Right atrium auricular region (tissue), 2 donors: ENCODE results near the gene CACNA2D4. TPM values are rescaled to one million over a fixed set of nuclear protein-coding genes. Genes with fewer than 3 reads are reported as not detected.

Experiments used
- DNase-seq: peaks from one replicate; pipeline ENCODE4 v3.0.0-alpha.2; 2019; ENCODE audit warnings: low spot score
- H3K27ac ChIP-seq, 2 donors: fragments of 200-600 bp; sonication (generic); 1 replicate in 1 of 2; 2 replicates in 1 of 2; pipeline ENCODE4 v1.5.1; 2016 to 2019
- H3K27me3 ChIP-seq, 2 donors: fragments of 200-600 bp; sonication (generic); one replicate each; pipeline versions ENCODE4 v1.5.1 to v1.6.0; 2017 to 2019
- H3K36me3 ChIP-seq: fragments of 200-600 bp; sonication (generic); one replicate; pipeline ENCODE4 v1.5.1; 2016
- H3K4me1 ChIP-seq, 2 donors: fragments of 200-600 bp; sonication (generic); one replicate each; pipeline versions ENCODE4 v1.5.1 to v1.6.0; 2017 to 2019
- H3K4me3 ChIP-seq, 2 donors: fragments of 200-600 bp; sonication (generic); 1 replicate in 1 of 2; 2 replicates in 1 of 2; pipeline ENCODE4 v1.5.1; 2017 to 2019; ENCODE audit warnings: mild to moderate bottlenecking in 1 of 2, moderate library complexity in 1 of 2
- H3K9me3 ChIP-seq, 2 donors: fragments of 200-600 bp; sonication (generic); one replicate each; pipeline ENCODE4 v1.5.1; 2019
- total RNA-seq, 2 donors: library from RNA; depleted of rRNA; stranded (reverse); fragments of >200 nt; gene quantifications; one replicate each; pipeline ENCODE4 v1.1.0, GENCODE V29; 2016
- TF ChIP-seq, protein P1 (sequence below), 2 donors: fragments of 200-600 bp; sonication (generic); IDR thresholded peaks; one replicate each; pipeline ENCODE4 v1.5.1; 2019; ENCODE audit warnings: antibody characterized with exemption in 2 of 2

Gene CACNA2D4
- total RNA-seq, 2 donors from 2014 or later: 1.6 to 4.1 TPM

DNA sequence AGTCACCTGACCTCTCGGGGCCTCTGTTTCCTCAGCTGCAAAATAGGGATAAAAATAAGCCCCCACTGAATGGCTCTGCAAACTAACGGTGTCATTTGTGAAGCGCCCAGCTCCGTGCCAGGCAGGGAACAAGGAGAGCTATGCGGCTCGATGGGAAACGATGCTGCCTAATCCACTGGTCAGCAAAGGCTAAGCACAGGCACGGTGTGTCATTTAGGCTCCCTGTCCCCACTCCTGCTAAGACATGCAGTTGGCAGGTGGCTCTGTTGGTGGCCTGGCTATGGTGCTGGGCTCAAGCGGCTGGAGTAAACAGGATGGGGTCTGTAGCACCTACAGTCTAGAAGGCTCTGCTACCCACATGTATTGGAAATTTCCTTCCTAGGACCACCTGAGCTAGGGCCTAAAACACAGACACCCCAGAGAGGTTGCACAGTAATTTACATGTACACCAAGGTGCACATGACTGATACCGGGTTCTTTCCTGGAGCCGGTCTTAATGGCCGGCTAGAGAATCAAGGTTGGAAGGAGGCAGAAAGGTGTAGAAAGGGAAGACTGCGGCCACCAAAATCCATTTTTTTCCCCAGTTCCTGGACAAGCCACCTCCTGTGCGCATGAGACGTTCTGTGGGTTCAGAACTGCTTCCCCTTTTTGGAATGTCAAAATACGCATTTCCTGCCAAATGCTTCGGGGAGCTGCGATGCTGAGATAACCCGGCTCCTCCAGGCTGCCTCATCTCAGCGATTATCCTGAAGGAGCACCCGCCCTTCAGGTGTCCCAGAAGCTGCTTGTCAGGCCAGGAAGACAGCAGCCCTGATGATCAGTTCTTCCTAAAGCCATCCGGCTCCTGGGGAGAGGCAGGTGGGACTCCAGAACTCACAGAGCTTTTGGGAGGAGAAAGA is 1.0 kb downstream of the CACNA2D4 start:
- H3K4me3 ChIP-seq: peak overlapping the region in 1 of 2 donors; percentile 26
- TF ChIP-seq, protein P1, sequence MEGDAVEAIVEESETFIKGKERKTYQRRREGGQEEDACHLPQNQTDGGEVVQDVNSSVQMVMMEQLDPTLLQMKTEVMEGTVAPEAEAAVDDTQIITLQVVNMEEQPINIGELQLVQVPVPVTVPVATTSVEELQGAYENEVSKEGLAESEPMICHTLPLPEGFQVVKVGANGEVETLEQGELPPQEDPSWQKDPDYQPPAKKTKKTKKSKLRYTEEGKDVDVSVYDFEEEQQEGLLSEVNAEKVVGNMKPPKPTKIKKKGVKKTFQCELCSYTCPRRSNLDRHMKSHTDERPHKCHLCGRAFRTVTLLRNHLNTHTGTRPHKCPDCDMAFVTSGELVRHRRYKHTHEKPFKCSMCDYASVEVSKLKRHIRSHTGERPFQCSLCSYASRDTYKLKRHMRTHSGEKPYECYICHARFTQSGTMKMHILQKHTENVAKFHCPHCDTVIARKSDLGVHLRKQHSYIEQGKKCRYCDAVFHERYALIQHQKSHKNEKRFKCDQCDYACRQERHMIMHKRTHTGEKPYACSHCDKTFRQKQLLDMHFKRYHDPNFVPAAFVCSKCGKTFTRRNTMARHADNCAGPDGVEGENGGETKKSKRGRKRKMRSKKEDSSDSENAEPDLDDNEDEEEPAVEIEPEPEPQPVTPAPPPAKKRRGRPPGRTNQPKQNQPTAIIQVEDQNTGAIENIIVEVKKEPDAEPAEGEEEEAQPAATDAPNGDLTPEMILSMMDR (IDR thresholded peaks at IDR 0.05): no peak
- peak; percentile 59 for DNase-seq
- no peaks in the 10 kb centered on the region for H3K36me3 ChIP-seq
- no peaks in the 10 kb centered on the region for H3K27me3 ChIP-seq
- peak overlapping the region; percentile 6 to 21 for H3K27ac ChIP-seq
- no peaks in the 10 kb centered on the region for H3K9me3 ChIP-seq
- peaks cover 0 to 26% of the 10 kb centered on the region in 2 donors for H3K4me1 ChIP-seq

GRCh38 chr12:1916371-1917171 is 1.9 kb downstream of the CACNA2D4 start:
- Histone ChIP-seq H3K36me3 (no peaks in the 10 kb centered on the region), H3K4me1 (peaks cover 0 to 26% of the 10 kb centered on the region in 2 donors), H3K27ac (peak overlapping the region; percentile 6 to 13), H3K27me3 (no peaks in the 10 kb centered on the region), H3K9me3 (no peaks in the 10 kb centered on the region), H3K4me3 (no peak overlapping the region)
- TF ChIP-seq, protein P1 (IDR thresholded peaks at IDR 0.05): no peak
- DNase-seq: peak; percentile 63

DNA sequence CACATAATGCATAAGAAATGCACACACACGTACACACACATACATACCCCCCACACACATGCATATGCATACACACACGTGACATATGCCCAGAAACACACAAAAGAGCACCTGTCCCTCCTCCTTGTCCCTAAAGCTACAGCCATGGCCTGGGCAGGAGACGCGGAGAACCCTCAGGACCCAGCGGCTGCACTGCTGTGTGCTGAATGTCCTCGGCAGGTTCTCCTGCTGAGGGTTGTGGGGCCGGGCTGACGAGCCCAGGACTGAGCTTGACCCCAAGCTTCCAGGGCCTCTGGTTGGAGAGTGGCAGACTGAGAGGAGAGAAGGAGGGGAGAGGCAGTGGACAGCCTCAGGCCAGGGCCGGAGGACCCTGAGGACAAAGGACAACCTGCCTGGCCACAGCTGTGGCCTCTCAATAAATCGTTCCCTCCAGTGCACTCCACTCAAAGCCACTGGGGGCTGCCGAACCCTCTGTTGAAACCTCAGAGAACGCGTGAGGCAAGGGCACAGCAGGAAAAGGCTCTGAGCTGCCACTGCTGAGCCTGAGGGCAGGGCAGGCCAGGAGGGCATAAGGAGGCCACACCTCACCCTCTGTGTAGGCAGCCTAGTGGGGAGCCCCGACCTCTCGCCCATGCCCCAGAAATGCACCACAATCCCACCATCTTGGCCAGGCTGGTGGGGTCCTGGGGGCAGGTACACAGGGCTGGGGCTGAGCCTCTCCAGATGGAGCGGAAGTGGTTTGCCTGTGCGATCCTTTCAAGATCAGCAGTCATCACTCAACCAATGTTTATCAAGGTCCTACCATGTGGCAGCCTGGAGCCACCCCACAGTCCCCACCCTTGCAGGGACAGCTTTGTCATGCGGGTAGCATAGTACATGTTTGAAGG is 3.1 kb downstream of the CACNA2D4 start:
- Histone ChIP-seq H3K4me1 (peaks cover 0 to 26% of the 10 kb centered on the region in 2 donors), H3K36me3 (no peaks in the 10 kb centered on the region), H3K27me3 (no peaks in the 10 kb centered on the region), H3K4me3 (no peak overlapping the region), H3K9me3 (no peaks in the 10 kb centered on the region), H3K27ac (no peak overlapping the region)
- peak; percentile 57 for DNase-seq
- TF ChIP-seq, protein P1 (IDR thresholded peaks at IDR 0.05): no peak

DNA sequence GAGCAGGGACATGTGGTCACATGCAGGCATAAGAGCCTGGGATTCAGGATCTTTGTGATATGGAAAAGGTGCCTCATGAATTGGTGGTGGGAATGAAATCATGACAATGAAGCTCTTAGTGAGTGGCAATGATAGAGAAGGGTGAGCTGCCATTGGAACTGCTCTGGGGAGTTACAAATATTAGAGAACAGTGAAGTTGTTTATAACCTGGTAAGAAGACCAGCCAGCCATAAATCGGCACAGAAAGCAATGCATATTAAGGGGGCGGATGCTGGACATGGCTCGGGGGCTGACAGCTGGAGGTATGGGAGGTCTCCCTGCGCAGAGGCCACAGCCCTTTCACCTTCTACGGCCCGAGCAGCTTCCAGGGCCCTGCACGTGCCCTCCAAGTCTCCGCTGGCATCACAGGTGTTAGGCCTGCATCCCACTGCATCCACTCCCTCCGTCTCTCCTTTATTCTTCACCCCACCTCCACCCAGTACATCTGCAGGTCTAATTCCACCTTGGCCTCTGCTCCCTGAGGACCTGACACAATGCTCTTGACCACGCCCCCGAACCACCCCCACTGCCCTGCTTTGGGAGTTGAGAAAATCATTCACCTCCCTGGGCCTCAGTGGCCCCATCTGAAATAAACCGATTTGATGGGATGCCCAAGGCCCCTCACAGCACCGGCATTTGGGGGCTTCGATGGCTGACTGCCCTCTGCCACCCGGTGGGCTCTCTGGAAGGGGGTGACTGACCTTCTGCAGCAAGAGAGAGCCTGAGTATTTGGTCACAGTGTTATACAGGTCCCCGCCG is 4.1 kb downstream of the CACNA2D4 start:
- TF ChIP-seq, protein P1 (IDR thresholded peaks at IDR 0.05): no peak
- DNase-seq: peak; percentile 44
- H3K36me3 ChIP-seq: no peaks in the 10 kb centered on the region
- H3K27ac ChIP-seq: no peak overlapping the region
- no peak overlapping the region for H3K4me3 ChIP-seq
- H3K4me1 ChIP-seq: peaks cover 0 to 26% of the 10 kb centered on the region in 2 donors
- H3K27me3 ChIP-seq: no peaks in the 10 kb centered on the region
- H3K9me3 ChIP-seq: no peaks in the 10 kb centered on the region
